PFSK-1 (cell line): ENCODE results near the gene DCXR.

Experiments
- POLR2AphosphoS5 ChIP-seq: IDR thresholded peaks from 2 replicates; pipeline ENCODE4 v1.6.1; 2012; ENCODE audit warnings: low read depth, mild to moderate bottlenecking, control low read depth, low read length, moderate library complexity
- SIN3A ChIP-seq: IDR thresholded peaks from 2 replicates; pipeline ENCODE4 v1.6.1; 2012; ENCODE audit warnings: mild to moderate bottlenecking, low read length, moderate library complexity, borderline replicate concordance; ENCODE audit not compliant: insufficient read depth
- TAF1 ChIP-seq: IDR thresholded peaks from 2 replicates; pipeline ENCODE4 v1.6.1; 2012; ENCODE audit warnings: low read length, control low read depth, borderline replicate concordance; ENCODE audit not compliant: insufficient read depth
- TF ChIP-seq, protein P1 (sequence below), 2 experiments: IDR thresholded peaks; 2 replicates each; pipeline versions ENCODE4 v1.6.1 to v1.8.0; 2011 to 2012; ENCODE audit warnings: low read depth in 2 of 2, low read length in 2 of 2, control low read depth in 1 of 2, inconsistent platforms in 1 of 2, mild to moderate bottlenecking in 1 of 2, moderate library complexity in 1 of 2; ENCODE audit not compliant: insufficient read depth in 1 of 2

- TF ChIP-seq TAF1: no peak
- no peak; the same call in 1 of the 2 replicates for TF ChIP-seq POLR2AphosphoS5
- TF ChIP-seq, protein P1, sequence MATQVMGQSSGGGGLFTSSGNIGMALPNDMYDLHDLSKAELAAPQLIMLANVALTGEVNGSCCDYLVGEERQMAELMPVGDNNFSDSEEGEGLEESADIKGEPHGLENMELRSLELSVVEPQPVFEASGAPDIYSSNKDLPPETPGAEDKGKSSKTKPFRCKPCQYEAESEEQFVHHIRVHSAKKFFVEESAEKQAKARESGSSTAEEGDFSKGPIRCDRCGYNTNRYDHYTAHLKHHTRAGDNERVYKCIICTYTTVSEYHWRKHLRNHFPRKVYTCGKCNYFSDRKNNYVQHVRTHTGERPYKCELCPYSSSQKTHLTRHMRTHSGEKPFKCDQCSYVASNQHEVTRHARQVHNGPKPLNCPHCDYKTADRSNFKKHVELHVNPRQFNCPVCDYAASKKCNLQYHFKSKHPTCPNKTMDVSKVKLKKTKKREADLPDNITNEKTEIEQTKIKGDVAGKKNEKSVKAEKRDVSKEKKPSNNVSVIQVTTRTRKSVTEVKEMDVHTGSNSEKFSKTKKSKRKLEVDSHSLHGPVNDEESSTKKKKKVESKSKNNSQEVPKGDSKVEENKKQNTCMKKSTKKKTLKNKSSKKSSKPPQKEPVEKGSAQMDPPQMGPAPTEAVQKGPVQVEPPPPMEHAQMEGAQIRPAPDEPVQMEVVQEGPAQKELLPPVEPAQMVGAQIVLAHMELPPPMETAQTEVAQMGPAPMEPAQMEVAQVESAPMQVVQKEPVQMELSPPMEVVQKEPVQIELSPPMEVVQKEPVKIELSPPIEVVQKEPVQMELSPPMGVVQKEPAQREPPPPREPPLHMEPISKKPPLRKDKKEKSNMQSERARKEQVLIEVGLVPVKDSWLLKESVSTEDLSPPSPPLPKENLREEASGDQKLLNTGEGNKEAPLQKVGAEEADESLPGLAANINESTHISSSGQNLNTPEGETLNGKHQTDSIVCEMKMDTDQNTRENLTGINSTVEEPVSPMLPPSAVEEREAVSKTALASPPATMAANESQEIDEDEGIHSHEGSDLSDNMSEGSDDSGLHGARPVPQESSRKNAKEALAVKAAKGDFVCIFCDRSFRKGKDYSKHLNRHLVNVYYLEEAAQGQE (IDR thresholded peaks at IDR 0.05; ENCODE audit: insufficient read depth in 1 of 2, low read depth in 2 of 2, low read length in 2 of 2): no peak
- no peak for TF ChIP-seq SIN3A
These were observed 17.6 kb downstream of the DCXR start for GRCh38 chr17:82019690-82020571.
